ENCODE measurements around the gene LRRK1.
A peak's percentile ranks its signal among the peaks of the same experiment; 100 is the strongest.

LRRK1 gene, protein sequence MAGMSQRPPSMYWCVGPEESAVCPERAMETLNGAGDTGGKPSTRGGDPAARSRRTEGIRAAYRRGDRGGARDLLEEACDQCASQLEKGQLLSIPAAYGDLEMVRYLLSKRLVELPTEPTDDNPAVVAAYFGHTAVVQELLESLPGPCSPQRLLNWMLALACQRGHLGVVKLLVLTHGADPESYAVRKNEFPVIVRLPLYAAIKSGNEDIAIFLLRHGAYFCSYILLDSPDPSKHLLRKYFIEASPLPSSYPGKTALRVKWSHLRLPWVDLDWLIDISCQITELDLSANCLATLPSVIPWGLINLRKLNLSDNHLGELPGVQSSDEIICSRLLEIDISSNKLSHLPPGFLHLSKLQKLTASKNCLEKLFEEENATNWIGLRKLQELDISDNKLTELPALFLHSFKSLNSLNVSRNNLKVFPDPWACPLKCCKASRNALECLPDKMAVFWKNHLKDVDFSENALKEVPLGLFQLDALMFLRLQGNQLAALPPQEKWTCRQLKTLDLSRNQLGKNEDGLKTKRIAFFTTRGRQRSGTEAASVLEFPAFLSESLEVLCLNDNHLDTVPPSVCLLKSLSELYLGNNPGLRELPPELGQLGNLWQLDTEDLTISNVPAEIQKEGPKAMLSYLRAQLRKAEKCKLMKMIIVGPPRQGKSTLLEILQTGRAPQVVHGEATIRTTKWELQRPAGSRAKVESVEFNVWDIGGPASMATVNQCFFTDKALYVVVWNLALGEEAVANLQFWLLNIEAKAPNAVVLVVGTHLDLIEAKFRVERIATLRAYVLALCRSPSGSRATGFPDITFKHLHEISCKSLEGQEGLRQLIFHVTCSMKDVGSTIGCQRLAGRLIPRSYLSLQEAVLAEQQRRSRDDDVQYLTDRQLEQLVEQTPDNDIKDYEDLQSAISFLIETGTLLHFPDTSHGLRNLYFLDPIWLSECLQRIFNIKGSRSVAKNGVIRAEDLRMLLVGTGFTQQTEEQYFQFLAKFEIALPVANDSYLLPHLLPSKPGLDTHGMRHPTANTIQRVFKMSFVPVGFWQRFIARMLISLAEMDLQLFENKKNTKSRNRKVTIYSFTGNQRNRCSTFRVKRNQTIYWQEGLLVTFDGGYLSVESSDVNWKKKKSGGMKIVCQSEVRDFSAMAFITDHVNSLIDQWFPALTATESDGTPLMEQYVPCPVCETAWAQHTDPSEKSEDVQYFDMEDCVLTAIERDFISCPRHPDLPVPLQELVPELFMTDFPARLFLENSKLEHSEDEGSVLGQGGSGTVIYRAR (N-terminal part only)

DNA sequence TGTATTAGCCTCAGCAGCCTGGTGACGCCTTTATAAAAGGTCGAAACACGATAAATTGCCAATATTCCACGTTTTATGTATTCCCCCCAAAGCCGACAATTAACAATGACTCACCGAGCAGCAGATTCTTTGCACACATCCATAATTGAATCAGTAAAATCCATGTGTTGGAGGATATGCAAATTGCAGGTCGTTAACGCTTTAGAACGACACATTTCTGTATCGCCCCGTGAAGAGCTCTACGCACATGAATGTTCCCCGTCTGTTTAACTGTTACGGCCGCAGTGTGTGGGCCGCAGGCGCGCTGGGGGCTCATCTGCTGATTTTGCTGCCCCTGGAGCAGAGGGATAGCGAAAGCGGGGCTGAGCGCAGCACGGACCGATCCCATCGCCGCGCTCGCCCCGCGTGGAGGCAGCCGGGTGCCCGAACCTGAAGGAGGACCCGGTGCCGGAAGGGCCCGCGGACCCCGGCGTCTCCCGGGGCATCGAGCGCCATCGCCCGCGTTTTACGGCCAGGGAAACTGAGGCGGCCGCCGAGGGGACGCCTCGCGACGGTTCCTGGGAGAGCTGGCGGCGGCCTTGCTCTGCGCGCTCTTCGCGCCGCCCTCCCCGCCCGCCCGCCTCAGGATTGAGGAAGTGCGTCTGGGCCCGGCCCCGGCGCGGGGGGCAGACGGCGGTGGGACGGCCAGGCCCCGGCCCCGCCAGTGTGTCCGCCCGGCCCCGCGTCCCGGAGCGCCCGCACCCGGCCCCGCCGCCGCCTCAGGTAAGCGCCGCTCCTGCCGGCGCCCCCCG, at the start of gene LRRK1:
LRRK1 (plus strand) TSS at position 668 of the 791 bp plus-strand sequence. CDS start 5,276 bp downstream, outside the sequence.
- peak; percentile 24 for DNase-seq

GRCh38 chr15:100873029-100873677, 46.0 kb upstream of the LRRK1 start:
- DNase-seq: peak; percentile 39

- no peak for DNase-seq
Measured at GRCh38 chr15:100875495-100875894, 43.7 kb upstream of the LRRK1 start.

DNA sequence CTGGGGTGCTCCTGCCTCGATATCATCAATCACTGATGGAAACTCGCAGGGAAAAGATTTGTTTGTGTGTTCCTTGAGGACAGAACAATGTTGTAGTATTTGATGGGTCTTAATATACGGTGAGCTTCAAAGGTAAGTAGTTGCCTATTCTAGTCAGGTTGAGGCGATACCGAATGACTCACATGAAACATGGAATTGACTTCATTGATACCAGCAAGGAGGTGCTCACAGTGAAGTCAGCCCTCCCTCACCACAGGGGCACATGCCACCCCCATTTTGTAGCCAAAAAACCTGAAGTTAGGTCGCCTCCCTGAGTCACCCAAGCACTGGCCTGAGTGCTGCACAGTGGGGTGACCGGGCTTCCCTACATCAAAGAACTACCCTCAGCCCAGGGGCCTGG, 43.2 kb upstream of the LRRK1 start:
- no peak for DNase-seq

- DNase-seq: no peak
Measured at GRCh38 chr15:100877551-100877950, 41.6 kb upstream of the LRRK1 start.

DNA sequence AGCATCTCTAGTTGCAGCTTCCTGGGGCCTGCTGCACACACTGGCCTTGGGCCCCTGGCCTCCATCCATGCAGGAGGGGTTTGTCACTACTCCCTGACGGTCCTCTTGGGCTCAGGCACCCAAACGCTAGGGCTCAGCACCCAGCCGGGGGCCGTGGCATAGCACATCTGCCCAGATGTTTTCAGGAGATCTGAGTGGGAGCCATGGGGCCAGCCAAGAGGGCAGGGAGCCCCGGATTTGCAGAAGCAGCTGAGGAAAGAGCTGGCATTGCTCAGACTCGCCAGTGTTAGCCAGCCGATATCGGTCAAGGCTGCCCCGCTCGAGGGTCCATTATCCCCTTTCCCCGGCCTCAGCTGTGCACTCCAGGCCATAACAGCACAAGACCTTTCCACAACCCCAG, 41.0 kb upstream of the LRRK1 start:
- no peak for DNase-seq

- no peak for DNase-seq
Measured at GRCh38 chr15:100878648-100879047, 40.5 kb upstream of the LRRK1 start.

DNA sequence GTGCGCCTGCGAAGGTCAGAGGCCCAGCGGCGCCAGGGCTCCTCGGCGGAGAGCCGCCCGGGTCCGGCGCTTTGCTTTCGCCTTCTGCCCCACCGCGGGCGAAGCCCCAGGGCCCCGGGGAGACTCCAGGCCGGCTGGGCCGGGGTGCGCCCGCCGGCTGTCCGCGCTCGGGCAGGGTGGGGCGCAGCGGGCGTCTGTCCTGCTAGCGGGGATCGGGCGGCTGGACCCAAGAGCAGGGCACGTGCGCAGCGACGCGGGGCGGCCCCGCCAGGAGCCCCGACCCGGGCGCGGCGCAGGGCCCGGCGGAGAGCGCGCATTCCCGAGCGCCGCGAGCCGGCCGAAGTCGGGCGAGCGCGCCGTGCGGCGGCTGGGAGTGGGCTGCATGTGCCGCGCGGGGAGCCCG, 40.1 kb upstream of the LRRK1 start:
- no peak for DNase-seq

- DNase-seq: peak; percentile 26
Measured at GRCh38 chr15:100879464-100880138, 39.6 kb upstream of the LRRK1 start, which contains the start of gene ALDH1A3. TSS of gene ALDH1A3 (plus strand) at chr15:100879831. CDS start at chr15:100879908, 77 bp downstream.

DNA sequence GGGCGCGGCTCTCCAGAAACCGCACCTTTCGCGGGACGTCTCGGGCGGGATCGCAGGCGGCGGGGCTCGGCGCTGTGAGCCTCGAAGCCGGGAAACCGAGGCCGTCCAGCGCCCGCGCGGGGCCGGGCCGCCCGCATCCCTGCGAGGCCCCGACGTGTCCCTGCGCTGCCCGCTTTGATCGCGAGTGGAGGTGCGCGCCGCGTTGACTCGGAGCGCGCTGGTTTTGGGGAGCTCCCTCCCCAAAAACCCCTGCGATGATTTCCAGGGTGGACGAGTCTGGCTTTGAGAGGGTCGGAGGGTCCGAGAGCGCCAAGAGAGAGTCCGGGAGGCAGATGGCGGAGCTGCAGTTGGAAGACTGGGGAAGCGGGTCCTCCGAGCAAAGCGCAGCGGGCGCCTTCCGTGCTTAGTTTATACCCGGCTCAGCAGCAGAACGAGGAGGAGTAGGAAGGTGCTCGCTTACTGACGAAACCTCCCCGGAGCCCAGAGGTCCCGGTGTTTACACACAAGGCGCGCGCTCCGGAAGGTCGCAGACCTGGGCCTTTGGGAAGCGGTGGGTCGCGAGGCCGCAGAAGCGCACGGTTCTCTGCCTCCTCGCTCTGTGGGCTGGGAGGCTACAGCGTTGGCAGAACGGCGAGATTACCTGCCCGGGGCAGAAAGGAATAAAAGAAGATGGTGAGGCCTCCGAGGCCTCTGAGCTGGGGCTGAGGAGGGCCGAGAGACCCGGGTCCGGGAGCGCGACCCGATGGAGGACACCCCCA, 38.8 kb upstream of the LRRK1 start:
- no peak for DNase-seq

- DNase-seq: no peak
Measured at GRCh38 chr15:100880897-100881242, 38.3 kb upstream of the LRRK1 start.

- no peak for DNase-seq
Measured at GRCh38 chr15:100881573-100882336, 37.4 kb upstream of the LRRK1 start.

DNA sequence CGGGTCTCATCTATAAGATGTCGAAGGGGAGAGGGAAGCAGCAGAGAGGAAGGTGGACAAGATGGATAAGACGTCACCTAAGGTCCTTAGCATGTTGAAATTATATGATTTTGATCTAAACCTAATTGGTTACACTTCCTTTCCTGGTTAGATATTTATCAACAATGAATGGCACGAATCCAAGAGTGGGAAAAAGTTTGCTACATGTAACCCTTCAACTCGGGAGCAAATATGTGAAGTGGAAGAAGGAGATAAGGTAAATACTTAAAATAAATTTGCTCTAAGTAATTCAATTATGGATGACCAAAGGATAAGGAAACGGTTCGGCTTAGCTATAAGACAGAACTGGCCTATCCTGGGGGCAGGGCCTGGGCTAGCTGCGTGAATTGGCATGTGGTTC, 34.0 kb upstream of the LRRK1 start:
- DNase-seq: no peak

DNA sequence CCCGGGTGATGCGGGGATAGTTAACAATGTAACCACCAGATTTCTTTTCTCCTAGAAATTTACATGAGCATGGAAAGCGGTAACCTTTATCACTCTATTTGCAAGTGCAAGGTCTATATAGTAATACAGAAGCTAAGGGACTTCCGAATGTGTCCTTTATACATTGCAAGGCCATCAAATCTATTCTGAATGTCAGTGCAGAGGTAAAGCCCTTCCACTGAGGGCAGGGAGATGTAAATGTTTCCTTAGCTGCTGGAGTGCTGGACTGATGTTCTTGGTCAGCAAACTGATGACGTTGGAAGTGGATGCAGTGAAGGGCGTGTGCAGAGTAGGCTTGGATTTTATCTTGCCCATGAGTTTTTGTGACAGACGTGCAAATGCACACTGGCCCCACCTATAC, 33.3 kb upstream of the LRRK1 start:
- DNase-seq: no peak

DNA sequence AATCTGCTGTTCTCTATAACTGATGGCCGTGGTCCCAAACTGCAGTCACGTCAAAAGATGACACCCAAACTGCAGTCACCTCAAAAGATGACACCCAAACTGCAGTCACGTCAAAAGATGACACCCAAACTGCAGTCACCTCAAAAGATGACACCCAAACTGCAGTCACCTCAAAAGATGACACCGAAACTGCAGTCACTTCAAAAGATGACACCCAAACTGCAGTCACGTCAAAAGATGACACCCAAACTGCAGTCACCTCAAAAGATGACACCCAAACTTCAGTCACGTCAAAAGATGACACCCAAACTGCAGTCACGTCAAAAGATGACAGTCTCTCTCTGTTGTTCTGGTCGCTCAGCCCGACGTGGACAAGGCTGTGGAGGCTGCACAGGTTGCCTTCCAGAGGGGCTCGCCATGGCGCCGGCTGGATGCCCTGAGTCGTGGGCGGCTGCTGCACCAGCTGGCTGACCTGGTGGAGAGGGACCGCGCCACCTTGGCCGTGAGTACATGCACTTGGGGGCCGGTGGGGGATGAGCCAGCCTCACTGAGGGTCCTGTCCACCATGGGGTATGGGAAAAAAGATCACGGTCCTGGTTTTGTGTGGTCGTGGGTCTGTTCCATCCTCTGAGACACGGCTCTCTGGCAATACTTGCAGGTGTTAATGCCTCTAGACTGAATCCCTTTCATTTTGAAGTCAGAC, 31.8 kb upstream of the LRRK1 start:
- DNase-seq: no peak

DNA sequence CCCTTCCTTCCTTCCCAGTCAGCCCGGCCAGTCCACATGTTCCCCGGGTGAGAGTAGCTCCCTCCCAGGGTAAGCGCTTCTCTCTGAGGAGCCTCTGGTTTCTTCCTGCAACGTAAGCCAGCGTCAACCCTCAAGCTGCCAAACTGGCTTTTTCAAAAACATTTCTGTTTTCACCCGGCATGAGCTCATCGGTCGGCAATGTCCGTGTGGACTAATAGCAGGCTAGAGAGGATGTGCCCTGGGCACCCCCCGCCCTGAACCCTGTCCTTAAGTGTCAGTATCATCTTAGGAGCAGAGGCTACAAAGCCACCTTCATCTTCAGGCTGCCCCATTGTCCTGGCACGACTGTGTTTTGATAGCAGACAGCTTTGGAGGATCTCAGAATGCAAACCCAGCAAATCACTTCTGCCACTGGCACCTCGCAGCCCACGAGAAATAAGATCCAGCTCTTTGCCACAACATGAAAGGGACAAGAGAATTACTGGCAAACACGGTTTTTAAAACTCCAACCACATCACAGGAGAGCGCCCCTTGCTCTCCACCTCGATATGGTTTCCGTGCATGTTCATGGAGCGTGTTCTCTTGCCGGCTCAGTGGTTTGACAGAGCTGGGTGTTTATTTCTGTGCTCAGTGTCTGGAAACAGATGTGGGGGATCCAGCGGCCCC, 29.6 kb upstream of the LRRK1 start:
- no peak for DNase-seq

GRCh38 chr15:100890051-100890720, 29.0 kb upstream of the LRRK1 start:
- DNase-seq: no peak

GRCh38 chr15:100890850-100891249, 28.3 kb upstream of the LRRK1 start:
- no peak for DNase-seq

All from activated naive CD4-positive, alpha-beta T cell treated with anti-CD3 and anti-CD28 coated beads, Interleukin-2, amount 50 U/mL, for 16 hours (primary cell).